Calu3 (cell line): ENCODE measurements around the gene ZYG11B. TPM values are rescaled to one million over a fixed set of nuclear protein-coding genes. Genes with fewer than 3 reads are reported as not detected.
A peak's percentile ranks its signal among the peaks of the same experiment; 100 is the strongest.

ENCODE experiments used
- BruUV-seq: library from RNA; stranded (reverse); fragments of 400-500 nt; replicated peaks from 2 replicates; lab custom pipeline; 2021; lab: Mats Ljungman, UMichigan
- CTCF ChIA-PET: fragments of 300-600 bp; sonication (Branson Sonifier 250); formaldehyde crosslinking; loops from one replicate; lab custom pipeline; 2022; ENCODE audit warnings: antibody characterized with exemption; lab: Charles Lee
- DNase-seq: peaks from one replicate; pipeline ENCODE4 v3.0.0; 2022
- H3K27ac Mint-ChIP-seq: one replicate; pipeline ENCODE4 v1.8.0; 2022; ENCODE audit warnings: mixed read lengths; ENCODE audit not compliant: unreplicated experiment
- H3K27me3 Mint-ChIP-seq: one replicate; pipeline ENCODE4 v1.8.0; 2022; ENCODE audit warnings: mixed read lengths; ENCODE audit not compliant: unreplicated experiment
- H3K36me3 Mint-ChIP-seq: one replicate; pipeline ENCODE4 v1.8.0; 2022; ENCODE audit warnings: mild to moderate bottlenecking, moderate library complexity, mixed read lengths; ENCODE audit not compliant: insufficient read depth, unreplicated experiment
- H3K4me1 Mint-ChIP-seq: one replicate; pipeline ENCODE4 v1.8.0; 2022; ENCODE audit warnings: mild to moderate bottlenecking, low read depth, mixed read lengths; ENCODE audit not compliant: unreplicated experiment
- H3K4me3 Mint-ChIP-seq: one replicate; pipeline ENCODE4 v1.8.0; 2022; ENCODE audit warnings: mild to moderate bottlenecking, low read depth, moderate library complexity, mixed read lengths; ENCODE audit not compliant: unreplicated experiment
- H3K9me3 Mint-ChIP-seq: one replicate; pipeline ENCODE4 v1.8.0; 2022; ENCODE audit warnings: low read depth, mixed read lengths; ENCODE audit not compliant: unreplicated experiment
- CTCF ChIP-seq: fragments of 200-600 bp; IDR thresholded peaks from one replicate; pipeline ENCODE4 v1.8.0; 2022; ENCODE audit warnings: antibody characterized with exemption; ENCODE audit not compliant: unreplicated experiment
- intact Hi-C: fragments of 100-400 bp; cut with micrococcal nuclease; formaldehyde crosslinking; loops from one replicate; pipeline ENCODE4 v1.10.0; 2022; ENCODE audit not compliant: unreplicated experiment
- total RNA-seq: library from RNA; stranded (reverse); gene quantifications from 2 replicates; pipeline ENCODE4 v1.2.3, GENCODE V29; 2022

ZYG11B gene
- total RNA-seq, 1 experiment from 2014 or later: 14.8 TPM

GRCh38 chr1:52693843-52694242, 32.4 kb upstream of the ZYG11B start:
- no TSS peak for BruUV-seq
- CTCF ChIA-PET: no interaction called here
- peaks cover 7% of the 10 kb centered on the region for H3K4me1 Mint-ChIP-seq

GRCh38 chr1:52695627-52696026, 30.6 kb upstream of the ZYG11B start:
- BruUV-seq: no TSS peak
- H3K4me3 Mint-ChIP-seq: no peak overlapping the region
- H3K27me3 Mint-ChIP-seq: no peaks in the 10 kb centered on the region
- peaks cover 44% of the 10 kb centered on the region for H3K36me3 Mint-ChIP-seq
- H3K4me1 Mint-ChIP-seq: peaks cover 11% of the 10 kb centered on the region
- peaks cover 2% of the 10 kb centered on the region for H3K9me3 Mint-ChIP-seq
- no peak for TF ChIP-seq CTCF
- DNase-seq: no peak
- intact Hi-C loops: no loop called here
- CTCF ChIA-PET: interaction anchor here (0.6 to 0.7 kb wide), 2 partner anchors 475 to 638 kb away, joined by 3 read pairs; no protein-coding TSS in a partner anchor
- no peak overlapping the region for H3K27ac Mint-ChIP-seq

More at GRCh38 chr1:52693843-52694242, 32.4 kb upstream of the ZYG11B start:
- H3K4me3 Mint-ChIP-seq: no peak overlapping the region
- DNase-seq: no peak
- H3K27ac Mint-ChIP-seq: no peak overlapping the region
- no peaks in the 10 kb centered on the region for H3K27me3 Mint-ChIP-seq
- H3K9me3 Mint-ChIP-seq: peaks cover 2% of the 10 kb centered on the region
- intact Hi-C loops: no loop called here
- H3K36me3 Mint-ChIP-seq: peaks cover 47% of the 10 kb centered on the region
- no peak for TF ChIP-seq CTCF

- peaks cover 29% of the 10 kb centered on the region for H3K36me3 Mint-ChIP-seq
- CTCF ChIA-PET: no interaction called here
- BruUV-seq: no TSS peak
- DNase-seq: peak; percentile 91
- intact Hi-C loops: no loop called here
- no peaks in the 10 kb centered on the region for H3K27me3 Mint-ChIP-seq
- H3K4me1 Mint-ChIP-seq: peaks cover 18% of the 10 kb centered on the region
- TF ChIP-seq CTCF: no peak
- H3K9me3 Mint-ChIP-seq: peaks cover 2% of the 10 kb centered on the region
- peak within 1 kb of the TSS; percentile 94 for H3K27ac Mint-ChIP-seq
- peak within 1 kb of the TSS; percentile 93 for H3K4me3 Mint-ChIP-seq
Observed at GRCh38 chr1:52697795-52698674, 28.2 kb upstream of the ZYG11B start, which contains the start of gene COA7. TSS of gene COA7 (minus strand) at chr1:52698347. CDS start at chr1:52698326, 21 bp downstream.

- CTCF ChIA-PET: interaction anchor here (0.5 to 1.5 kb wide), 2 partner anchors 13 to 23 kb away, joined by 3 to 5 read pairs; partner anchors contain the start of gene ZYG11B
- Mint-ChIP-seq H3K27ac (peak overlapping the region; percentile 96), H3K9me3 (no peaks in the 10 kb centered on the region), H3K27me3 (no peaks in the 10 kb centered on the region), H3K36me3 (peaks cover 20% of the 10 kb centered on the region), H3K4me1 (peaks cover 38% of the 10 kb centered on the region), H3K4me3 (peak overlapping the region; percentile 98)
- DNase-seq: peak; percentile 87
- no peak for TF ChIP-seq CTCF
- intact Hi-C loops: loop anchor here (5.0 kb wide), 3 partner anchors 44 to 494 kb away; partner anchors contain the start of gene CPT2
- no TSS peak for BruUV-seq
Observed at GRCh38 chr1:52702886-52703787, 23.1 kb upstream of the ZYG11B start.
